Left lung (tissue), 10 donors: Measurements from ENCODE around the gene WFDC5. TPM values are rescaled to one million over a fixed set of nuclear protein-coding genes. Genes with fewer than 3 reads are reported as not detected.

ENCODE experiments used
- ATAC-seq: fragments of 200-7000 bp; cut with Tn5 transposase; one replicate; pipeline ENCODE4 v1.9.1; 2020; ENCODE audit warnings: moderate library complexity
- DNase-seq, 4 donors: peaks; one replicate each; pipeline ENCODE4 v3.0.0-alpha.2; 2013 to 2020
- H3K27ac ChIP-seq, 2 donors: fragments of 200-600 bp; sonication (generic) in 1 of 2; one replicate each; pipeline versions ENCODE4 v1.5.0 to v1.8.0; 2020 to 2021
- H3K27me3 ChIP-seq, 2 donors: fragments of 200-600 bp; sonication (generic) in 1 of 2; one replicate each; pipeline versions ENCODE4 v1.5.0 to v1.8.0; 2020 to 2021
- H3K36me3 ChIP-seq, 2 donors: fragments of 200-600 bp; sonication (generic) in 1 of 2; one replicate each; pipeline versions ENCODE4 v1.5.0 to v1.8.0; 2020 to 2021
- H3K4me1 ChIP-seq, 2 donors: fragments of 200-600 bp; one replicate each; pipeline ENCODE4 v1.8.0; 2021
- H3K4me3 ChIP-seq, 2 donors: fragments of 200-600 bp; sonication (generic) in 1 of 2; one replicate each; pipeline versions ENCODE4 v1.5.0 to v1.8.0; 2020 to 2021; ENCODE audit warnings: mild to moderate bottlenecking in 1 of 2
- H3K9me3 ChIP-seq, 2 donors: fragments of 200-600 bp; sonication (generic) in 1 of 2; one replicate each; pipeline versions ENCODE4 v1.5.0 to v1.8.0; 2020 to 2021
- intact Hi-C, 2 donors: fragments of 100-400 bp; cut with DNase I; formaldehyde crosslinking; loops; one replicate each; pipeline versions ENCODE4 v1.11.2 to v1.14.2; 2022
- polyA plus RNA-seq, 6 donors: library from polyadenylated mRNA; unstranded; fragments of 120-200 nt; gene quantifications; one replicate each; pipeline ENCODE4 v1.2.1, GENCODE V29; 2013; ENCODE audit not compliant: insufficient read length in 6 of 6
- total RNA-seq, 2 donors: library from RNA; stranded (reverse); fragmentation: NEBNext Ultra II Directional; extraction: Animal tissue kit (Norgen Biotek cat#: 25700); gene quantifications; one replicate each; pipeline ENCODE4 v1.2.1, GENCODE V29; 2021
- TF ChIP-seq, protein P1 (sequence below), 2 donors: fragments of 200-600 bp; sonication (generic) in 1 of 2; IDR thresholded peaks; one replicate each; pipeline versions ENCODE4 v1.5.0 to v1.8.0; 2021; ENCODE audit warnings: antibody characterized with exemption in 2 of 2
- donor health status: DM: no; HTN: yes; CAD: no.
- donor health status: DM: no; HTN: no; CAD: no.

The WFDC5 gene
- total and polyA plus RNA-seq, 8 donors: 0.32 to 0.37 TPM; not detected in 6

DNA sequence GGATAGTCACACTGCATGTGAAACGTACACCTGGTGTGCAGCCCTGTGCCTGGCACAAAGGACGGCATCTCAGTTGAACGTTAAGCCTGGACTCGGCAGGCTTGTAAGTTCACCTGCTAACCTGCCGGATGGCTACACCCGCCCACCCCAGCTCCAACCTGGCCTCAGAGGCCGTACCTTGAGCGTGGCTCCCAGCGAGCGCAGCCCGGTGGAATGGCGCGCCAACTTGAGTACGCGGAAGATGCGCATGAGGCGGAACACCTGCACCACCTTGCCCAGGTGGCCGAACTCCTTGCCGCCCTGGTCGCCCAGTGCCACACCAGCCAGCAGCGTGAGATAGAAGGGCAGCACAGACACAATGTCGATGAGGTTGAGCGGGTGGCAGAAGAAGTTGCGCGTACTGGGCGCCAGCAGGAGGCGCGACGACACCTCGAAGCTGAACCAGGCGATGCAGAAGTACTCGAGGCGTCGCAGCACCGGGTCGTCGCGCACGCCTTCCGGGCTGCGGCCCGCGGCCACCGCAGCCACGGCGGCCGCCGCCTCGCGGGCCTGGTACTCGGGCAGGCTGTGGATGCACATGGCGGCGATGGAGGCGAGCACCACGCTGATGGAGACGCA lies 17.4 kb downstream of the WFDC5 start:
- DNase-seq (peak in 3 of 4 donors; percentile 43 to 85 (median 55)), ATAC-seq (peak; percentile 72)
- Histone ChIP-seq H3K36me3 (no peaks in the 10 kb centered on the region), H3K9me3 (no peaks in the 10 kb centered on the region), H3K27me3 (peaks cover 22 to 64% of the 10 kb centered on the region in 2 donors), H3K27ac (no peak overlapping the region), H3K4me3 (peak overlapping the region in 1 of 2 donors; percentile 23), H3K4me1 (peaks cover 8 to 22% of the 10 kb centered on the region in 2 donors)
- TF ChIP-seq, protein P1, sequence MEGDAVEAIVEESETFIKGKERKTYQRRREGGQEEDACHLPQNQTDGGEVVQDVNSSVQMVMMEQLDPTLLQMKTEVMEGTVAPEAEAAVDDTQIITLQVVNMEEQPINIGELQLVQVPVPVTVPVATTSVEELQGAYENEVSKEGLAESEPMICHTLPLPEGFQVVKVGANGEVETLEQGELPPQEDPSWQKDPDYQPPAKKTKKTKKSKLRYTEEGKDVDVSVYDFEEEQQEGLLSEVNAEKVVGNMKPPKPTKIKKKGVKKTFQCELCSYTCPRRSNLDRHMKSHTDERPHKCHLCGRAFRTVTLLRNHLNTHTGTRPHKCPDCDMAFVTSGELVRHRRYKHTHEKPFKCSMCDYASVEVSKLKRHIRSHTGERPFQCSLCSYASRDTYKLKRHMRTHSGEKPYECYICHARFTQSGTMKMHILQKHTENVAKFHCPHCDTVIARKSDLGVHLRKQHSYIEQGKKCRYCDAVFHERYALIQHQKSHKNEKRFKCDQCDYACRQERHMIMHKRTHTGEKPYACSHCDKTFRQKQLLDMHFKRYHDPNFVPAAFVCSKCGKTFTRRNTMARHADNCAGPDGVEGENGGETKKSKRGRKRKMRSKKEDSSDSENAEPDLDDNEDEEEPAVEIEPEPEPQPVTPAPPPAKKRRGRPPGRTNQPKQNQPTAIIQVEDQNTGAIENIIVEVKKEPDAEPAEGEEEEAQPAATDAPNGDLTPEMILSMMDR (IDR thresholded peaks at IDR 0.05): peak; percentile 23 to 35
- intact Hi-C loops: loop anchor here in 1 of 2 donors (10.0 kb wide), 1 partner anchor 53 kb away; no protein-coding TSS in a partner anchor

DNA sequence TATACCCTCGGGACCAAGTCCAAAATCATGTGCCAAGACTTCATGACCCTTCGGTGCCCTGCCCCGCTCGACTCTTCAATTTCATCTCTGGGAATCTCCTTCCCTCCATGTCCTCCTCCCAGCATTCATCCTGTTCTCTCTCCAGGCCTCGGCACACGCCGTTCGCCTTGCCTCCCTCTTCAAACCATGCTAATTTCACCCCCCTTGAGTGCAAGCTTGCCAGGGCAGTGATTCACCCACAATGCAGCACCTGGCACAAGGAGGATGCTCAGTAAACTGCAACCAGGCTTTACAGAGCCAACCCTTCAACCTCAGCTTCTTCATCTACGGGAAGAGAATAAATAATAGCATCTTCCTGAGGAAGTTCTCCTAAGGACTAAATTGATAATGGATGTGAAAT lies 18.2 kb downstream of the WFDC5 start:
- intact Hi-C loops: loop anchor here in 1 of 2 donors (10.0 kb wide), 1 partner anchor 52 kb away; no protein-coding TSS in a partner anchor
- ATAC-seq: no peak
- peaks cover 8 to 22% of the 10 kb centered on the region in 2 donors for H3K4me1 ChIP-seq
- peaks cover 22 to 59% of the 10 kb centered on the region in 2 donors for H3K27me3 ChIP-seq
- no peak overlapping the region for H3K27ac ChIP-seq
- no peaks in the 10 kb centered on the region for H3K9me3 ChIP-seq
- DNase-seq: no peak
- no peaks in the 10 kb centered on the region for H3K36me3 ChIP-seq
- H3K4me3 ChIP-seq: no peak overlapping the region
- TF ChIP-seq, protein P1 (IDR thresholded peaks at IDR 0.05): no peak

DNA sequence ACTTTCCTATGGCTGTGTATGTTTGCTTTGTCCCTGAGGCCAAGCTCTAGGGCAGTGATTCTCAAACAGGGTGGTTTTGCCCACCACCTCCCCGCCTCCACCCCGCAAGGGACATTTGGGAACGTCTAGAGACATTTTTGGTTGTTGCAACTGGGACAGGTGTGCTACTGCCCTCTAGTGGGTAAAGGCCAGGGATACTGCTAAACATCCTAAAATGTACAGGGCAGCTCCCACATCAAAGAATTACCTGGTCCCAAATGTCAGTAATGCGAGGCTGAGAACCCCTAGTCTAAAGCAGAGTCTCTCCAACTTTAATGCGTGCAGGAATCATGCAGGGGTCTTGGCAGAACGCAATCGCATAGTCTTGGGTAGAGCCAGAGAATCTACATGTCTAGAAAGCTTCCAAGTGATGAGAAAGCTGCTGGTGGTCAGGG lies 19.2 kb downstream of the WFDC5 start:
- no peaks in the 10 kb centered on the region for H3K9me3 ChIP-seq
- peaks cover 8 to 21% of the 10 kb centered on the region in 2 donors for H3K4me1 ChIP-seq
- TF ChIP-seq, protein P1 (IDR thresholded peaks at IDR 0.05): peak; percentile 51 to 64
- H3K27ac ChIP-seq: no peak overlapping the region
- no peak overlapping the region for H3K4me3 ChIP-seq
- peak; percentile 82 for ATAC-seq
- intact Hi-C loops: loop anchor here in 1 of 2 donors (10.0 kb wide), 1 partner anchor 51 kb away; no protein-coding TSS in a partner anchor
- DNase-seq: peak in 1 of 4 donors; percentile 42
- H3K27me3 ChIP-seq: peaks cover 22 to 50% of the 10 kb centered on the region in 2 donors
- H3K36me3 ChIP-seq: peaks cover 0 to 5% of the 10 kb centered on the region in 2 donors

DNA sequence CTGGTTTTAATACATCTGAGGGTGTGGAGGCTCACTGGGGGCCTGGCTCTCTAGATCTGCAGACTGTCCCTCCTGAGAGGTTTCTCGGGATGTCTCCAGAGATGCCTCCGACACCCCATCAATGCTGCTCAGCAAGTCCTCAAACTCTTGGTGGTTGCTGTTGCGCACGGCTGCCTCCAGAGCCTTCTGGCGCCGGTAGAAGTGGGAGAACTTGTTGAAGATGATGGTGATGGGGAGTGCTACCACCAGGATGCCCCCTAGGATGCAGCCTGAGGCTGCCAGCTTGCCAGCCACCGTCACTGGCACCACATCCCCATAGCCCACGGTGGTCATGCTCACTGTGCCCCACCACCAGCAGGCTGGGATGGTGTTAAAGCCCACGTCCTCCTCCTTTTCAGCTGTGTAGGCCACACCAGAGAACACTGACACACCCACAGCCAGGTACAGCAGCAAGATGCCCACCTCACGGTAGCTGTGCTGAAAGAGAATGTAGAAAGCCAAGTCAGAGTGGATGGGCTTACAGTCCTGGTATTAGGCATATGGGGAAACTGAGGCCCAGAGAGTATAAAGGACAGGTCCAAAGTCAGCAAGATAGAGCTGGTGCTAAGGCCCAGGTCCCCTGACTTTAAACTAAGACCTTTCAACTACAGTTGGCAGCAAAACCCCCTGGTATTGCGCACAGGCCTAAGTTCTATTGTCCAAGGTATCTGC lies 20.0 kb downstream of the WFDC5 start:
- H3K27me3 ChIP-seq: peaks cover 19 to 42% of the 10 kb centered on the region in 2 donors
- H3K9me3 ChIP-seq: no peaks in the 10 kb centered on the region
- no peak for ATAC-seq
- TF ChIP-seq, protein P1 (IDR thresholded peaks at IDR 0.05): no peak
- H3K4me3 ChIP-seq: no peak overlapping the region
- peak in 1 of 4 donors; percentile 67 for DNase-seq
- peaks cover 0 to 12% of the 10 kb centered on the region in 2 donors for H3K36me3 ChIP-seq
- intact Hi-C loops: loop anchor here in 1 of 2 donors (10.0 kb wide), 1 partner anchor 50 kb away; no protein-coding TSS in a partner anchor
- peaks cover 8 to 15% of the 10 kb centered on the region in 2 donors for H3K4me1 ChIP-seq
- H3K27ac ChIP-seq: no peak overlapping the region

DNA sequence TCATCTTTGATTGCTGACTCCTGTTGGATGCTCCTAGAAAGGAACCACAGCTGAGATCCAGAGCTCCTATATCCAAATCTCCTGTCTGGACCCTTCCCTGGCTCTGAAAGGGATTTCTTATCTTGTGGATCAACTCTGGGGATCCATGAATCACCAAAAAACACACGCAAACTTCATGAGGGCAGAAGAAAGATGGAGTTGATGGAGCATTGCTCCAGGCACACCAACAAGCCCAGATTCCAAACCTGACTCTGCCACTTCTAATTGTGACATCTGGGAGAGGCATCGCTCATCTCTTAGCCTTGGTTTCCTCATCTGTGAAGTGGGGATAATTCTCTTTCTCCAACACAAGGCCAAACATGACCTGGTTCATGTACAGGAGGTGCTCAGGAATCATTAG lies 20.8 kb downstream of the WFDC5 start:
- ATAC-seq (no peak), DNase-seq (no peak)
- Histone ChIP-seq H3K4me3 (no peak overlapping the region), H3K4me1 (peaks cover 8 to 15% of the 10 kb centered on the region in 2 donors), H3K27ac (no peak overlapping the region), H3K9me3 (no peaks in the 10 kb centered on the region), H3K27me3 (peaks cover 16 to 34% of the 10 kb centered on the region in 2 donors), H3K36me3 (peaks cover 0 to 12% of the 10 kb centered on the region in 2 donors)
- TF ChIP-seq, protein P1 (IDR thresholded peaks at IDR 0.05): no peak
- intact Hi-C loops: loop anchor here in 1 of 2 donors (10.0 kb wide), 1 partner anchor 49 kb away; no protein-coding TSS in a partner anchor
